PC-9 (cell line): ENCODE data around the gene SPATA6. TPM values are rescaled to one million over a fixed set of nuclear protein-coding genes. Genes with fewer than 3 reads are reported as not detected.
"Not testable (repeated sequence)": the region's sequence is repeated elsewhere in the genome, so short reads cannot be mapped to it uniquely, and the experiment has no call there.

Source experiments
- BruUV-seq: library from RNA; stranded (reverse); fragments of 400-500 nt; replicated peaks from 2 replicates; lab custom pipeline; 2021; lab: Mats Ljungman, UMichigan
- CTCF ChIA-PET: fragments of 300-600 bp; sonication (Branson Sonifier 250); formaldehyde crosslinking; loops from one replicate; lab custom pipeline; 2022; ENCODE audit warnings: antibody characterized with exemption; lab: Charles Lee
- POLR2A ChIA-PET: fragments of 300-600 bp; sonication (Branson Sonifier 250); formaldehyde crosslinking; loops from one replicate; lab custom pipeline; 2022; ENCODE audit warnings: antibody characterized with exemption; ENCODE audit not compliant: unreplicated experiment; lab: Charles Lee
- DNase-seq, 2 experiments: peaks; one replicate each; pipeline versions ENCODE4 v3.0.0 to v3.0.0-alpha.2; 2015 to 2022; ENCODE audit warnings: mixed read lengths in 1 of 2
- H2AFZ ChIP-seq: fragments of 200-600 bp; sonication (generic); 2 replicates; pipeline ENCODE4 v1.8.1; 2017; ENCODE audit warnings: antibody characterized with exemption
- H3F3A ChIP-seq: fragments of 200-600 bp; sonication (generic); 2 replicates; pipeline ENCODE4 v1.8.1; 2017; ENCODE audit warnings: antibody characterized with exemption, mild to moderate bottlenecking, low read depth; ENCODE audit not compliant: insufficient read depth
- H3K27ac ChIP-seq: fragments of 200-600 bp; sonication (generic); 2 replicates; pipeline ENCODE4 v1.6.1; 2016; ENCODE audit warnings: mixed run types
- H3K27me3 ChIP-seq: fragments of 200-600 bp; sonication (generic); 2 replicates; pipeline ENCODE4 v1.6.1; 2016; ENCODE audit warnings: low read depth, mixed run types; ENCODE audit not compliant: insufficient read depth
- H3K36me3 ChIP-seq: fragments of 200-600 bp; sonication (generic); 2 replicates; pipeline ENCODE4 v1.6.1; 2016; ENCODE audit warnings: low read depth, mixed run types
- H3K4me1 ChIP-seq: fragments of 200-600 bp; sonication (generic); replicated peaks from 2 replicates; pipeline ENCODE4 v1.6.1; 2016; ENCODE audit warnings: mixed run types; ENCODE audit not compliant: insufficient read depth
- H3K4me2 ChIP-seq: fragments of 200-600 bp; sonication (generic); 2 replicates; pipeline ENCODE4 v1.6.1; 2017; ENCODE audit warnings: mixed run types
- H3K4me3 ChIP-seq: fragments of 200-600 bp; sonication (generic); 2 replicates; pipeline ENCODE4 v1.6.1; 2016; ENCODE audit warnings: mixed run types
- H3K79me2 ChIP-seq: fragments of 200-600 bp; sonication (generic); 2 replicates; pipeline ENCODE4 v1.6.1; 2017; ENCODE audit warnings: low read depth, mixed run types
- H3K9me2 ChIP-seq: fragments of 200-600 bp; sonication (generic); 2 replicates; pipeline ENCODE4 v1.8.1; 2017; ENCODE audit warnings: mild to moderate bottlenecking; ENCODE audit not compliant: insufficient read depth
- H3K9me3 ChIP-seq: fragments of 200-600 bp; sonication (generic); 2 replicates; pipeline ENCODE4 v1.8.1; 2016; ENCODE audit warnings: low read depth; ENCODE audit not compliant: insufficient read depth
- H4K20me1 ChIP-seq: fragments of 200-600 bp; sonication (generic); 2 replicates; pipeline ENCODE4 v1.8.1; 2017; ENCODE audit not compliant: insufficient read depth
- EZH2 ChIP-seq: fragments of 200-600 bp; sonication (generic); IDR thresholded peaks from 2 replicates; pipeline ENCODE4 v1.8.0; 2017; ENCODE audit warnings: antibody characterized with exemption, low read depth
- intact Hi-C: fragments of 100-400 bp; cut with micrococcal nuclease; formaldehyde crosslinking; loops from one replicate; pipeline ENCODE4 v1.10.0; 2022; ENCODE audit not compliant: unreplicated experiment
- total RNA-seq: library from RNA; stranded (reverse); gene quantifications from 2 replicates; pipeline ENCODE4 v1.2.3, GENCODE V29; 2021
- TF ChIP-seq, protein P1 (sequence below): fragments of 200-600 bp; sonication (generic); conservative IDR thresholded peaks from 2 replicates; pipeline ENCODE4 v1.6.1; 2017; ENCODE audit warnings: mixed run types, antibody characterized with exemption, mild to moderate bottlenecking, moderate library complexity

SPATA6 gene
- total RNA-seq, 1 experiment from 2014 or later, result not detected

- Histone ChIP-seq H3K27ac (no peak overlapping the region), H3K79me2 (no peaks in the 10 kb centered on the region), H3K9me2 (no peaks in the 10 kb centered on the region), H3K36me3 (no peaks in the 10 kb centered on the region), H2AFZ (no peak overlapping the region), H3K4me2 (no peak overlapping the region), H3K4me1 (no peaks in the 10 kb centered on the region), H3K4me3 (no peak overlapping the region), H3K27me3 (no peaks in the 10 kb centered on the region; the same call in 1 of the 2 replicates), H3F3A (no peaks in the 10 kb centered on the region), H3K9me3 (no peaks in the 10 kb centered on the region), H4K20me1 (no peaks in the 10 kb centered on the region)
- no peak for TF ChIP-seq EZH2
- TF ChIP-seq, protein P1, sequence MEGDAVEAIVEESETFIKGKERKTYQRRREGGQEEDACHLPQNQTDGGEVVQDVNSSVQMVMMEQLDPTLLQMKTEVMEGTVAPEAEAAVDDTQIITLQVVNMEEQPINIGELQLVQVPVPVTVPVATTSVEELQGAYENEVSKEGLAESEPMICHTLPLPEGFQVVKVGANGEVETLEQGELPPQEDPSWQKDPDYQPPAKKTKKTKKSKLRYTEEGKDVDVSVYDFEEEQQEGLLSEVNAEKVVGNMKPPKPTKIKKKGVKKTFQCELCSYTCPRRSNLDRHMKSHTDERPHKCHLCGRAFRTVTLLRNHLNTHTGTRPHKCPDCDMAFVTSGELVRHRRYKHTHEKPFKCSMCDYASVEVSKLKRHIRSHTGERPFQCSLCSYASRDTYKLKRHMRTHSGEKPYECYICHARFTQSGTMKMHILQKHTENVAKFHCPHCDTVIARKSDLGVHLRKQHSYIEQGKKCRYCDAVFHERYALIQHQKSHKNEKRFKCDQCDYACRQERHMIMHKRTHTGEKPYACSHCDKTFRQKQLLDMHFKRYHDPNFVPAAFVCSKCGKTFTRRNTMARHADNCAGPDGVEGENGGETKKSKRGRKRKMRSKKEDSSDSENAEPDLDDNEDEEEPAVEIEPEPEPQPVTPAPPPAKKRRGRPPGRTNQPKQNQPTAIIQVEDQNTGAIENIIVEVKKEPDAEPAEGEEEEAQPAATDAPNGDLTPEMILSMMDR, result no peak
- CTCF ChIA-PET, result no interaction called here
- POLR2A ChIA-PET, result no interaction called here
- intact Hi-C loops, result no loop called here
- no TSS peak for BruUV-seq
- no peak for DNase-seq
Observed at GRCh38 chr1:48294656-48295055, 177.3 kb downstream of the SPATA6 start.

DNA sequence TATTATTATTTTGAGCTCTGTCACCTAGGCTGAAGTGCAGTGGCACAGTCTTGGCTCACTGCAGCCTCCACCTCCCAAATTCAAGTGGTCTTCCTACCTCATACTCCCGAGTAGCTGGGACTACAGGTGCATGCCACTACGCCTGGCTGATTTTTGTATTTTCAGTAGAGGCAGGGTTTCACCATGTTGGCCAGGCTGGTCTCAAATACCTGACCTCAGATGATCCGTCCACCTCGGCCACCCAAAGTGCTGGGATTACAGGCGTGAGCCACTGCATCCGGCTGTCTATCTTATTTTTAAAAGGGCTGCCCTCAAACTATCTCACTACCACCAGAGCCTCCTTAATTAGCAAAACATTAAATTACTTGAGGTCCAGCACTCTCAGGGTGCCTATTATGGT is 177.9 kb downstream of the SPATA6 start:
- H3K27ac ChIP-seq, H3K4me1 ChIP-seq, H3K4me3 ChIP-seq, H3K27me3 ChIP-seq, H4K20me1 ChIP-seq, CTCF ChIA-PET, H3F3A ChIP-seq, BruUV-seq, H3K9me3 ChIP-seq, H3K4me2 ChIP-seq, H3K9me2 ChIP-seq, H3K79me2 ChIP-seq, H3K36me3 ChIP-seq, DNase-seq, H2AFZ ChIP-seq, intact Hi-C loops, POLR2A ChIA-PET: not testable (repeated sequence)

- ChIA-PET POLR2A (no interaction called here), CTCF (no interaction called here)
- BruUV-seq, result no TSS peak
Observed at GRCh38 chr1:48292706-48293105, 179.3 kb downstream of the SPATA6 start.

DNA sequence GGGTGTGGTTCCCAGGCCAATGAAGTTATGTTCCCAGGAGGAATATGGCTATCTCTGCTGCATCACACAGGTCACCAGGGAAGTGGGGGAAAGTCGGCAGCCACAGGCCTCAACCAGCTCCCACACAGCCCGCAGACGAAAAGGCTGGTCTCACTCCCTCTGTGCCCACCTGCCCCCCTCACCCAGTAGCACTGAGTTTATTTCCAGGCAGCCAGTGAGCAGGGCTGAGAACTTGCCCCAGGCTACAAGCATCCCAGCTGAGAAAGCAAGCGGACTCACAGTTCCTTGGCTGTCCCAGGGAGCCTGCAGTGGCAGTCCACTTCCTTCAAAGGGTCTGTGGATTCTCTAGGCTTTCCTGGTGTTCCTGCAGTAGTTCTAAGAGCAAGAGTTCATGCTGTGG is 180.6 kb downstream of the SPATA6 start:
- DNase-seq, result no peak
- Histone ChIP-seq H3K4me1 (no peaks in the 10 kb centered on the region), H3K9me2 (no peaks in the 10 kb centered on the region), H3K4me3 (no peak overlapping the region), H4K20me1 (no peaks in the 10 kb centered on the region), H3K79me2 (no peaks in the 10 kb centered on the region), H3F3A (no peaks in the 10 kb centered on the region), H3K27ac (no peak overlapping the region), H3K36me3 (no peaks in the 10 kb centered on the region), H3K27me3 (no peaks in the 10 kb centered on the region), H3K4me2 (no peak overlapping the region), H3K9me3 (no peaks in the 10 kb centered on the region), H2AFZ (no peak overlapping the region)
- intact Hi-C loops, result no loop called here
- POLR2A ChIA-PET, result no interaction called here
- BruUV-seq, result no TSS peak
- CTCF ChIA-PET, result no interaction called here
- no peak for TF ChIP-seq EZH2
- TF ChIP-seq, protein P1, result no peak

More at GRCh38 chr1:48292706-48293105, 179.3 kb downstream of the SPATA6 start:
- Histone ChIP-seq H3K9me3 (no peaks in the 10 kb centered on the region), H3K9me2 (no peaks in the 10 kb centered on the region), H3K27me3 (no peaks in the 10 kb centered on the region), H3K4me3 (no peak overlapping the region), H3K36me3 (no peaks in the 10 kb centered on the region), H3K79me2 (no peaks in the 10 kb centered on the region), H2AFZ (no peak overlapping the region), H3K27ac (no peak overlapping the region), H3F3A (no peaks in the 10 kb centered on the region), H3K4me2 (no peak overlapping the region), H4K20me1 (no peaks in the 10 kb centered on the region), H3K4me1 (no peaks in the 10 kb centered on the region)
- TF ChIP-seq, protein P1, result no peak
- TF ChIP-seq EZH2, result no peak
- intact Hi-C loops, result no loop called here
- no peak for DNase-seq
